ENCODE results near the gene MTO1. TPM values are rescaled to one million over a fixed set of nuclear protein-coding genes. Genes with fewer than 3 reads are reported as not detected.
"Not testable (repeated sequence)": the region's sequence is repeated elsewhere in the genome, so short reads cannot be mapped to it uniquely, and the experiment has no call there.

Gene MTO1
- polyA plus RNA-seq, 6 donors from 2014 or later: 24.3 to 56.5 (median 30.8) TPM

DNA sequence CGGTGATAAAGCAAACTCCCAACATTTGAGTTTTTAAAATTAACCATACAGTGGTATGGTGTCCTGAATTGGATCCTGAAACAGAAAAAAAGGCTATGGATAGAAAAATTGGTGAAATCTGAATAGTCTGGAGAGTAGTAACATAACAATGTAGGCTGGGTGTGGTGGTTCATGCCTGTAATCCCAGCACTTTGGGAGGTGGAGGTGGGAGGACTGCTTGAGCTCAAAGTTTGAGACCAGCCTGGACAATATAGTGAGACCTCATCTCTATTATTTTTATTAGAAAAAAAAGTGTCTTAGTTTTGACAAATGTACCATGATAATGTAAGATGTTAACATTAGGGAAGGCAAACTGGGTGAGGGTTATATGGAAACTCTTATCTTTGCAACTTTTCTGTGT lies 48.3 kb downstream of the MTO1 start:
- Mint-ChIP-seq H3K27me3 (no peaks in the 10 kb centered on the region), H3K4me3 (no peak overlapping the region), H3K4me1 (peaks cover 2 to 30% (median 22%) of the 10 kb centered on the region in 3 donors), H3K9me3 (no peaks in the 10 kb centered on the region), H3K36me3 (no peaks in the 10 kb centered on the region), H3K27ac (peak overlapping the region in 3 of 6 donors; percentile 30 to 49 (median 39))
- ATAC-seq (ENCODE audit: low read depth in 2 of 2): no peak
- no peak for DNase-seq

GRCh38 chr6:73511796-73512195 lies 50.3 kb downstream of the MTO1 start:
- DNase-seq (no peak), ATAC-seq (ENCODE audit: low read depth in 2 of 2) (no peak)
- no peaks in the 10 kb centered on the region for H3K9me3 Mint-ChIP-seq
- peak overlapping the region in 2 of 6 donors; percentile 20 to 72 for H3K27ac Mint-ChIP-seq
- no peak overlapping the region for H3K4me3 Mint-ChIP-seq
- H3K4me1 Mint-ChIP-seq: peaks cover 19 to 49% (median 39%) of the 10 kb centered on the region in 3 donors
- no peaks in the 10 kb centered on the region for H3K27me3 Mint-ChIP-seq
- H3K36me3 Mint-ChIP-seq: peaks cover 0 to 4% of the 10 kb centered on the region in 2 donors

DNA sequence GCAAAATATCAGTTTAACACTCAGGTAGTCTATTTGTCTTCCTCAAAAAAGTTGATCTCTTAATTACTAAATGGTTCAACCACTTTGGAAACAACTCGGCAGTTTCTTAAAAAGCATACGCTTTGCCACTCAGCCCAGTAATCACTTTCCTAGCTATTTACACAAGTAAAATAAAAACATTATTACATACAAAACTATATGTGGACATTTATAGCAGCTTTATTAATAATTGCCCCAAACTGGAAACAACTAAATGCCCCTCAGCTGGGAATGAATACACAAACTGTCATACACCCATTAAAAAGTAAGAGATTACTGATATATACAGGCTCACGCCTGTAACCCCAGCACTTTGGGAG lies 51.9 kb downstream of the MTO1 start:
- no peak for DNase-seq
- peaks cover 0 to 10% of the 10 kb centered on the region in 2 donors for H3K36me3 Mint-ChIP-seq
- no peaks in the 10 kb centered on the region for H3K9me3 Mint-ChIP-seq
- H3K27me3 Mint-ChIP-seq: no peaks in the 10 kb centered on the region
- H3K27ac Mint-ChIP-seq: peak overlapping the region in 4 of 6 donors; percentile 6 to 76 (median 44)
- no peak overlapping the region for H3K4me3 Mint-ChIP-seq
- no peak for ATAC-seq (ENCODE audit: low read depth in 2 of 2)
- H3K4me1 Mint-ChIP-seq: peaks cover 23 to 62% (median 48%) of the 10 kb centered on the region in 3 donors

DNA sequence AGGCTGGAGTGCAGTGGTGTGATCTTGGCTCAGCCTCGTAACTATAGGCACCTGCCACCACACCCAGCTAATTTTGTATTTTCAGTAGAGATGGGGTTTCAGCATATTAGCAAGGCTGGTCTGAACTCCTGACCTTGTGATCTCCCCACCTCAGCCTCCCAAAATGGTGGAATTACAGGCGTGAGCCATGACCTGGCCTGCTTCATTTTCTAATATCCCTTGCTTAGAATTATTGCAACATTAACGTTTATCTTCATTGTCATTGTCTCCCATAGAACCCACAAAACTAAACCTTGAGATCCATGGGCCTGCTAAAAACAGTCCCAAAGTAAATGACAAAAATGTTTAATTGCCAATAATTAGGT lies 53.2 kb downstream of the MTO1 start:
- Mint-ChIP-seq H3K27me3 (no peaks in the 10 kb centered on the region), H3K4me1 (peaks cover 28 to 74% (median 56%) of the 10 kb centered on the region in 3 donors), H3K36me3 (peaks cover 5 to 15% of the 10 kb centered on the region in 2 donors), H3K27ac (peak overlapping the region in 5 of 6 donors; percentile 66 to 90 (median 79)), H3K9me3 (no peaks in the 10 kb centered on the region), H3K4me3 (peak overlapping the region in 2 of 8 donors; percentile 47 to 83)
- no peak for DNase-seq
- ATAC-seq (ENCODE audit: low read depth in 2 of 2): no peak

GRCh38 chr6:73515204-73515655 lies 53.7 kb downstream of the MTO1 start:
- Mint-ChIP-seq H3K27me3 (no peaks in the 10 kb centered on the region), H3K27ac (peak overlapping the region; percentile 66 to 95 (median 91)), H3K4me3 (peak overlapping the region; percentile 17 to 83 (median 44)), H3K9me3 (no peaks in the 10 kb centered on the region), H3K4me1 (peaks cover 33 to 76% (median 57%) of the 10 kb centered on the region in 3 donors), H3K36me3 (peaks cover 10 to 19% of the 10 kb centered on the region in 2 donors)
- DNase-seq (peak; percentile 51), ATAC-seq (ENCODE audit: low read depth in 2 of 2) (peak; percentile 48 to 56)

GRCh38 chr6:73516514-73517489 lies 55.3 kb downstream of the MTO1 start:
- H3K27me3 Mint-ChIP-seq: no peaks in the 10 kb centered on the region
- DNase-seq: no peak
- peak overlapping the region in 5 of 6 donors; percentile 41 to 95 (median 76) for H3K27ac Mint-ChIP-seq
- peak overlapping the region in 7 of 8 donors; percentile 15 to 83 (median 45) for H3K4me3 Mint-ChIP-seq
- peaks cover 22 to 24% of the 10 kb centered on the region in 2 donors for H3K36me3 Mint-ChIP-seq
- H3K4me1 Mint-ChIP-seq: peaks cover 41 to 64% (median 53%) of the 10 kb centered on the region in 3 donors
- ATAC-seq (ENCODE audit: low read depth in 2 of 2): no peak
- H3K9me3 Mint-ChIP-seq: peaks cover 0 to 2% (median 0%) of the 10 kb centered on the region in 7 donors

GRCh38 chr6:73518100-73518981 lies 56.8 kb downstream of the MTO1 start:
- not testable (repeated sequence) for ATAC-seq (ENCODE audit: low read depth in 2 of 2); DNase-seq; H3K9me3 Mint-ChIP-seq; H3K27me3 Mint-ChIP-seq
- Mint-ChIP-seq H3K27ac (peak overlapping the region; percentile 38 to 99 (median 83)), H3K4me1 (peaks cover 48 to 74% (median 51%) of the 10 kb centered on the region in 3 donors), H3K4me3 (peak overlapping the region; percentile 74 to 97 (median 86)), H3K36me3 (peaks cover 22 to 24% of the 10 kb centered on the region in 2 donors)

DNA sequence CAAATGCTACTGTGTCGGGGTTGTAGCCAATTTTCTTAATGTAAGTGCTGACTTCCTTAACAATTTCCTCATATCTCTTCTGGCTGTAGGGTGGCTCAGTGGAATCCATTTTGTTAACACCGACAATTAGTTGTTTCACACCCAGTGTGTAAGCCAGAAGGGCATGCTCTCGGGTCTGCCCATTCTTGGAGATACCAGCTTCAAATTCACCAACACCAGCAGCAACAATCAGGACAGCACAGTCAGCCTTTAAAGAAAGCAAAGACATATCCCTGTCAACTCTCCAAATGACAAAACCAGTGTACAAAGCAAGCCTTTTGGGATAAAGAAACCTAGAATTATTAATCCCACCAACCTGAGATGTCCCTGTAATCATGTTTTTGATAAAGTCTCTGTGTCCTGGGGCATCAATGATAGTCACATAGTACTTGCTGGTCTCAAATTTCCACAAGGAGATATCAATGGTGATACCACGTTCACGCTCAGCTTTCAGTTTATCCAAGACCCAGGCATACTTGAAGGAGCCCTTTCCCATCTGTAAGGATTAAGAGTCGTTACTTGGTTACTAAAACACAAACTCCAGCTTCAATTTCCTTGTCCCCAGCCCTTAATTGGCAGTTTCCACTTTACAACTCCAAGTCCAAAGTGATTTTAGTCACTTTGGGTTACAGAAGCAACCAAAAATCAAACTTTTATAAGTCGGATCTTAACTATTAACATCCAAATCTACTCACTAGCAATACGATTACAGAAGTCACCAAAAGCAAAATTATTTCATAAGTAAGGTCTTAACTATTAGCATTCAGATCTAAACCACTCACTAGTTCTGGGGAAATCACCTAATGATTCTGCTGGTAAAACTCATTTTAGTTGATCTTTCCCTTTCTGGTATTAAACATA lies 57.7 kb downstream of the MTO1 start:
- DNase-seq; H3K9me3 Mint-ChIP-seq; H3K27me3 Mint-ChIP-seq; ATAC-seq (ENCODE audit: low read depth in 2 of 2): not testable (repeated sequence)
- Mint-ChIP-seq H3K36me3 (peaks cover 22 to 24% of the 10 kb centered on the region in 2 donors), H3K4me1 (peaks cover 48 to 79% (median 54%) of the 10 kb centered on the region in 3 donors), H3K4me3 (peak overlapping the region; percentile 89 to 99 (median 95)), H3K27ac (peak overlapping the region; percentile 97 to 100 (median 98))

- peak; percentile 15 to 27 for ATAC-seq (ENCODE audit: low read depth in 2 of 2)
- Mint-ChIP-seq H3K9me3 (peaks cover 0 to 2% (median 0%) of the 10 kb centered on the region in 7 donors), H3K4me3 (peak overlapping the region; percentile 89 to 99 (median 95)), H3K27ac (peak overlapping the region; percentile 97 to 100 (median 98)), H3K36me3 (peaks cover 22 to 24% of the 10 kb centered on the region in 2 donors), H3K27me3 (no peaks in the 10 kb centered on the region), H3K4me1 (peaks cover 43 to 74% (median 50%) of the 10 kb centered on the region in 3 donors)
- peak; percentile 69 for DNase-seq
These were observed 58.6 kb downstream of the MTO1 start for GRCh38 chr6:73519926-73520687.

GRCh38 chr6:73520688-73521350 lies 59.3 kb downstream of the MTO1 start, which contains the start of gene EEF1A1:
TSS of gene EEF1A1 (minus strand) at chr6:73521032. CDS start at chr6:73520026, 1,006 bp downstream.
- Mint-ChIP-seq H3K4me3 (peak within 1 kb of the TSS; percentile 89 to 99 (median 95)), H3K27me3 (no peaks in the 10 kb centered on the region), H3K4me1 (peaks cover 37 to 67% (median 43%) of the 10 kb centered on the region in 3 donors), H3K27ac (peak within 1 kb of the TSS; percentile 97 to 100 (median 98)), H3K9me3 (peaks cover 0 to 2% (median 0%) of the 10 kb centered on the region in 7 donors), H3K36me3 (peaks cover 22 to 24% of the 10 kb centered on the region in 2 donors)
- DNase-seq: peak; percentile 99
- peak; percentile 73 to 74 for ATAC-seq (ENCODE audit: low read depth in 2 of 2)

DNA sequence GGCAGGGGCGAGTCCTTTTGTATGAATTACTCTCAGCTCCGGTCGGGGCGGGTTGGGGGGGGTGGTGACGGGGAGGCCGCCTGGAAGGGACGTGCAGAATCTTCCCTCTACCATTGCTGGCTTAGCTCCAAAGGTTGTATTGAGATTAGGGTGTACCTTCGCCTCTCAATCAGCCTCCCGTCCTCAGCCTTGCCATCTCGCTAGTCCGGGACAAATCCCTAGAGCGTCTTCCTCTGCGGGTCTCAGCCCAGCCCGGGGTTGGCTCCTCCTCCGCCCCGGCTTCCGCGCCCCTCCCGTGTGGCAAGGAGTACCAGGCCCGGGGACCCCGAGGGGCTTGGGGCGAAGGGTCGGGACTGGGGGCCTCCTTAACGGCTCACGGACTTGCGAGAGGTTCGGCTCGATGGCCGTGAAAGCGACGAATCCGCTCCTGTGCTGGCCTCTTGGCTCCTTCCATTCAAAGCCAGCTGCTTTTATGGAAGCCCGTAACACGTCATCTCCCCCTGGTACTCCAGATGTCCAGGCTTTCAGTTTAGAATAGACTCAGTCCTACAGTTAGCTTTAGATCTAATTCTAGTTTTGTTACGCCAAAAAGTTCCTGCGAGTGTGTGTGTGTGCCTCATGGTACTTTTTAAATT lies 59.9 kb downstream of the MTO1 start:
- H3K27ac Mint-ChIP-seq: peak overlapping the region; percentile 97 to 100 (median 98)
- ATAC-seq (ENCODE audit: low read depth in 2 of 2): peak; percentile 22 to 27
- peaks cover 0 to 2% (median 0%) of the 10 kb centered on the region in 7 donors for H3K9me3 Mint-ChIP-seq
- DNase-seq: no peak
- H3K4me3 Mint-ChIP-seq: peak overlapping the region; percentile 89 to 99 (median 95)
- H3K36me3 Mint-ChIP-seq: peaks cover 22 to 23% of the 10 kb centered on the region in 2 donors
- no peaks in the 10 kb centered on the region for H3K27me3 Mint-ChIP-seq
- peaks cover 30 to 60% (median 37%) of the 10 kb centered on the region in 3 donors for H3K4me1 Mint-ChIP-seq
